H9 (cell line): ENCODE results near the gene CDKL5. TPM values are rescaled to one million over a fixed set of nuclear protein-coding genes. Genes with fewer than 3 reads are reported as not detected.

Source experiments
- DNase-seq: peaks from one replicate; pipeline ENCODE4 v3.0.0-alpha.2; 2017
- H2AFZ ChIP-seq: one replicate; pipeline ENCODE4 v1.6.1; 2013; ENCODE audit warnings: mild to moderate bottlenecking, low read length, control low read depth, moderate library complexity
- H2AK5ac ChIP-seq: 2 replicates; pipeline ENCODE4 v1.6.1; 2013; ENCODE audit warnings: low read length, control low read depth, mixed read lengths; ENCODE audit not compliant: insufficient read length
- H2BK120ac ChIP-seq: one replicate; pipeline ENCODE4 v1.6.1; 2013; ENCODE audit warnings: low read depth, mild to moderate bottlenecking, low read length, control low read depth, inconsistent platforms; ENCODE audit not compliant: poor library complexity, severe bottlenecking
- H2BK12ac ChIP-seq: 2 replicates; pipeline ENCODE4 v1.6.1; 2013; ENCODE audit warnings: low read length, control low read depth, mixed read lengths, low read depth; ENCODE audit not compliant: insufficient read length
- H2BK15ac ChIP-seq: 2 replicates; pipeline ENCODE4 v1.6.1; 2013; ENCODE audit warnings: low read depth, low read length, control low read depth
- H2BK20ac ChIP-seq: one replicate; pipeline ENCODE4 v1.6.1; 2013; ENCODE audit warnings: low read depth, mild to moderate bottlenecking, low read length, control low read depth, inconsistent platforms; ENCODE audit not compliant: poor library complexity, severe bottlenecking
- H2BK5ac ChIP-seq: 2 replicates; pipeline ENCODE4 v1.6.1; 2013; ENCODE audit warnings: low read length, control low read depth, mixed read lengths; ENCODE audit not compliant: insufficient read length
- H3K14ac ChIP-seq: 2 replicates; pipeline ENCODE4 v1.6.1; 2013; ENCODE audit warnings: low read length, control low read depth; ENCODE audit not compliant: insufficient read depth
- H3K18ac ChIP-seq: 2 replicates; pipeline ENCODE4 v1.6.1; 2013; ENCODE audit warnings: low read depth, mild to moderate bottlenecking, mixed read lengths, low read length, control low read depth; ENCODE audit not compliant: insufficient read length
- H3K23ac ChIP-seq: 2 replicates; pipeline ENCODE4 v1.6.1; 2013; ENCODE audit warnings: low read length, control low read depth, mixed read lengths, low read depth; ENCODE audit not compliant: insufficient read length
- H3K23me2 ChIP-seq: 2 replicates; pipeline ENCODE4 v1.6.1; 2013; ENCODE audit warnings: low read depth, mild to moderate bottlenecking, mixed read lengths, low read length, control low read depth; ENCODE audit not compliant: insufficient read length, poor library complexity, severe bottlenecking
- H3K27ac ChIP-seq: 2 replicates; pipeline ENCODE4 v1.5.1; 2013; ENCODE audit warnings: low read length, control low read depth, mixed read lengths, low read depth; ENCODE audit not compliant: insufficient read length
- H3K27me3 ChIP-seq: 2 replicates; pipeline ENCODE4 v1.6.1; 2013; ENCODE audit warnings: low read length, control low read depth, inconsistent platforms; ENCODE audit not compliant: insufficient read depth
- H3K4ac ChIP-seq: 2 replicates; pipeline ENCODE4 v1.6.1; 2013; ENCODE audit warnings: low read depth, mild to moderate bottlenecking, control low read depth, inconsistent platforms, low read length, moderate library complexity
- H3K4me1 ChIP-seq: 2 replicates; pipeline ENCODE4 v1.6.1; 2013; ENCODE audit warnings: low read length, control low read depth, inconsistent platforms; ENCODE audit not compliant: insufficient read depth
- H3K4me2 ChIP-seq: 2 replicates; pipeline ENCODE4 v1.6.1; 2013; ENCODE audit warnings: low read length, control low read depth, mixed read lengths; ENCODE audit not compliant: insufficient read length, insufficient read depth
- H3K56ac ChIP-seq: 2 replicates; pipeline ENCODE4 v1.6.1; 2013; ENCODE audit warnings: low read depth, mild to moderate bottlenecking, mixed read lengths, low read length, control low read depth; ENCODE audit not compliant: insufficient read length
- H3K79me1 ChIP-seq: 2 replicates; pipeline ENCODE4 v1.6.1; 2013; ENCODE audit warnings: low read depth, mild to moderate bottlenecking, moderate library complexity, low read length, control low read depth, inconsistent platforms; ENCODE audit not compliant: insufficient read depth, poor library complexity, severe bottlenecking
- H3K79me2 ChIP-seq: 2 replicates; pipeline ENCODE4 v1.6.1; 2013; ENCODE audit warnings: low read length, control low read depth, inconsistent platforms; ENCODE audit not compliant: insufficient read depth
- H3K9ac ChIP-seq: 2 replicates; pipeline ENCODE4 v1.6.1; 2013; ENCODE audit warnings: low read length, control low read depth, mixed read lengths; ENCODE audit not compliant: insufficient read length; ENCODE audit errors: extremely low read depth
- H3K9me3 ChIP-seq: one replicate; pipeline ENCODE4 v1.6.1; 2013; ENCODE audit warnings: low read depth, low read length, inconsistent platforms; ENCODE audit not compliant: control insufficient read depth
- H3T11ph ChIP-seq: one replicate; pipeline ENCODE4 v1.6.1; 2013; ENCODE audit warnings: mild to moderate bottlenecking, low read length, control low read depth, inconsistent platforms
- H4K20me1 ChIP-seq: one replicate; pipeline ENCODE4 v1.6.1; 2013; ENCODE audit not compliant: control insufficient read depth, insufficient read length, insufficient read depth
- H4K5ac ChIP-seq: 2 replicates; pipeline ENCODE4 v1.6.1; 2013; ENCODE audit warnings: low read depth, mild to moderate bottlenecking, mixed read lengths, low read length, control low read depth; ENCODE audit not compliant: insufficient read length
- H4K8ac ChIP-seq: replicated peaks from 2 replicates; pipeline ENCODE4 v1.6.1; 2013; ENCODE audit warnings: low read length, control low read depth, mixed read lengths, low read depth; ENCODE audit not compliant: insufficient read length
- H4K91ac ChIP-seq: 2 replicates; pipeline ENCODE4 v1.6.1; 2013; ENCODE audit warnings: low read depth, mild to moderate bottlenecking, moderate library complexity, mixed read lengths, low read length, control low read depth; ENCODE audit not compliant: insufficient read length
- H3K27ac Mint-ChIP-seq, 3 experiments: 2 replicates in 2 of 3; 3 replicates in 1 of 3; pipeline ENCODE4 v1.8.0; 2020 to 2021; ENCODE audit warnings: mixed read lengths in 3 of 3, mild to moderate bottlenecking in 1 of 3, moderate library complexity in 1 of 3
- H3K27me3 Mint-ChIP-seq: 2 replicates; pipeline ENCODE4 v1.8.0; 2021; ENCODE audit warnings: low read depth, mild to moderate bottlenecking, moderate library complexity, mixed read lengths
- H3K36me3 Mint-ChIP-seq, 3 experiments: 2 replicates in 2 of 3; 3 replicates in 1 of 3; pipeline ENCODE4 v1.8.0; 2020 to 2021; ENCODE audit warnings: low read depth in 3 of 3, mixed read lengths in 3 of 3; ENCODE audit not compliant: insufficient read depth in 1 of 3
- H3K4me1 Mint-ChIP-seq, 2 experiments: 2 replicates each; pipeline ENCODE4 v1.8.0; 2020; ENCODE audit warnings: mixed read lengths in 2 of 2
- H3K4me3 Mint-ChIP-seq, 2 experiments: 2 replicates in 1 of 2; 3 replicates in 1 of 2; pipeline ENCODE4 v1.8.0; 2020 to 2021; ENCODE audit warnings: mild to moderate bottlenecking in 2 of 2, mixed read lengths in 2 of 2, moderate library complexity in 1 of 2
- H3K9me3 Mint-ChIP-seq, 2 experiments: 2 replicates in 1 of 2; 3 replicates in 1 of 2; pipeline ENCODE4 v1.8.0; 2020; ENCODE audit warnings: mild to moderate bottlenecking in 2 of 2, mixed read lengths in 2 of 2, moderate library complexity in 1 of 2
- CTCF ChIP-seq: fragments of 200-600 bp; sonication (generic); conservative IDR thresholded peaks from 3 replicates; pipeline ENCODE4 v1.8.0; 2021; ENCODE audit warnings: antibody characterized with exemption, mild to moderate bottlenecking
- total RNA-seq: library from RNA; stranded (reverse); gene quantifications from 2 replicates; pipeline ENCODE4 v1.2.1, GENCODE V29; 2021

Gene CDKL5
- total RNA-seq, 1 experiment from 2014 or later = 19.5 TPM

GRCh38 chrX:18464499-18464898 lies 39.1 kb downstream of the CDKL5 start:
- H3K36me3 Mint-ChIP-seq = peaks cover 0 to 10% (median 8%) of the 10 kb centered on the region in 3 experiments; a peak in 5 of 7 replicates
- H4K20me1 ChIP-seq = no peaks in the 10 kb centered on the region
- H3K27ac Mint-ChIP-seq = no peak overlapping the region
- no peak overlapping the region for H2BK5ac ChIP-seq
- H3K23me2 ChIP-seq = no peaks in the 10 kb centered on the region
- H3K23ac ChIP-seq = no peak overlapping the region
- H3K14ac ChIP-seq = no peak overlapping the region
- H2AK5ac ChIP-seq = no peak overlapping the region
- no peak overlapping the region for H4K91ac ChIP-seq
- no peaks in the 10 kb centered on the region for H3K79me1 ChIP-seq
- no peak overlapping the region for H3K4ac ChIP-seq
- H3K4me1 Mint-ChIP-seq = peaks cover 17 to 18% of the 10 kb centered on the region in 2 experiments
- DNase-seq = no peak
- no peak overlapping the region for H2AFZ ChIP-seq
- H2BK20ac ChIP-seq = no peak overlapping the region
- H3K4me1 ChIP-seq = no peaks in the 10 kb centered on the region
- H3K4me3 Mint-ChIP-seq = no peak overlapping the region
- H3K79me2 ChIP-seq = no peaks in the 10 kb centered on the region; the same call in 1 of the 2 replicates
- no peak overlapping the region for H2BK120ac ChIP-seq
- peaks cover 58 to 64% of the 10 kb centered on the region in 2 experiments for H3K9me3 Mint-ChIP-seq
- no peaks in the 10 kb centered on the region for H3K27me3 ChIP-seq
- TF ChIP-seq CTCF = no peak
- H4K8ac ChIP-seq = no peak overlapping the region
- H2BK12ac ChIP-seq = no peak overlapping the region
- no peak overlapping the region for H3T11ph ChIP-seq
- no peak overlapping the region for H4K5ac ChIP-seq
- no peak overlapping the region for H3K27ac ChIP-seq
- H3K4me2 ChIP-seq = no peak overlapping the region
- H3K9ac ChIP-seq = no peak overlapping the region
- no peak overlapping the region for H3K56ac ChIP-seq
- H2BK15ac ChIP-seq = no peak overlapping the region
- no peaks in the 10 kb centered on the region for H3K27me3 Mint-ChIP-seq
- H3K18ac ChIP-seq = no peak overlapping the region
- H3K9me3 ChIP-seq = peaks cover 6% of the 10 kb centered on the region
